ENCODE data around the gene CTSE. TPM values are rescaled to one million over a fixed set of nuclear protein-coding genes. Genes with fewer than 3 reads are reported as not detected.

CTSE gene
- total and polyA plus RNA-seq, 2 of the 4 experiments (the other 2 are of a cell fraction), result not detected

DNA sequence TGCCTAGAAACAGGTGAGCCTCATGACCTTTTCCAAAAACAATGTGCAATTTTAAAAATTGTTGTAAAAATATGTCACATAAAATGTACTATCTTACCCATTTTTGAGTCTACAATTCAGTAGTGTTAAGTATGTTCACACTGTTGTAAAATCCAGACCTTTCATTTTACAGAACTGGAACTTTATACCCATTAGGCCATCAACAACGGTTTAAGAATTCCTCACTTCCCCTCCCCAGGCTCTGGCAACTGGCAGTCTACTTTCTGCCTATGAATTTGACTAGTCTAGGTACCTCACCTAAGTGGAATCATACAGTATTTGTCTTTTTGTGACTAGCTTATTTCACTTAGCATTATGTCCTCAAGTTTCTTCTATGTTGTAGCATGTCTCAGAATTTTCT, 8.6 kb downstream of the CTSE start:
- POLR2A ChIA-PET (ENCODE audit: unreplicated experiment), result no interaction called here

More for the DNA sequence above, 8.6 kb downstream of the CTSE start:
- ATAC-seq (ENCODE audit: low read depth) (no peak), DNase-seq (no peak)
- Histone ChIP-seq H3K14ac (replicated peaks; ENCODE audit: low read depth, low read length) (no peak overlapping the region), H2AK9ac (replicated peaks; ENCODE audit: low read depth, low read length, poor library complexity) (no peak overlapping the region), H2AFZ (replicated peaks; ENCODE audit: low read length, poor library complexity) (no peak overlapping the region), H2BK15ac (ENCODE audit: low read depth, low read length) (no peak overlapping the region), H3K27me3 (ENCODE audit: control insufficient read depth, insufficient read depth, low read length) (peaks cover 43% of the 10 kb centered on the region), H3K4me1 (ENCODE audit: control insufficient read depth, insufficient read depth, low read length) (no peaks in the 10 kb centered on the region), H4K20me1 (ENCODE audit: insufficient read depth, low read length) (no peaks in the 10 kb centered on the region), H3K36me3 (ENCODE audit: control insufficient read depth, insufficient read depth, low read length) (no peaks in the 10 kb centered on the region), H2BK5ac (ENCODE audit: low read depth, low read length, poor library complexity, severe bottlenecking) (no peak overlapping the region), H3K56ac (ENCODE audit: extremely low read depth, insufficient read depth, low read length) (no peak overlapping the region), H3K79me1 (ENCODE audit: low read depth in 1 of 2, low read length in 2 of 2) (no peaks in the 10 kb centered on the region), H3K9me1 (ENCODE audit: insufficient read depth, low read length) (no peaks in the 10 kb centered on the region), H3K27ac (ENCODE audit: insufficient read depth, low read length) (no peak overlapping the region), H3K23ac (ENCODE audit: low read depth, low read length) (no peak overlapping the region), H3K4me2 (ENCODE audit: low read depth, low read length) (no peak overlapping the region), H3K4ac (ENCODE audit: low read depth, low read length) (no peak overlapping the region), H2BK20ac (ENCODE audit: low read depth, low read length) (no peak overlapping the region), H4K8ac (ENCODE audit: low read depth in 2 of 2, low read length in 2 of 2) (no peak overlapping the region), H3K9me3 (ENCODE audit: control insufficient read depth, insufficient read depth, low read length) (no peaks in the 10 kb centered on the region; the same call in 1 of the 2 replicates), H4K91ac (ENCODE audit: insufficient read depth, low read depth, low read length) (no peak overlapping the region), H2BK120ac (ENCODE audit: low read depth, low read length) (no peak overlapping the region), H2AK5ac (ENCODE audit: low read depth, low read length) (no peak overlapping the region), H3K18ac (ENCODE audit: low read depth, low read length) (no peak overlapping the region), H3K4me3 (ENCODE audit: insufficient read depth, low read depth, low read length) (no peak overlapping the region), H3K9ac (ENCODE audit: low read depth, low read length) (no peak overlapping the region), H4K5ac (ENCODE audit: low read depth, low read length) (no peak overlapping the region)
- no TSS peak for BruUV-seq (replicated peaks)
- intact Hi-C loops (cut with micrococcal nuclease), result no loop called here
- in situ Hi-C loops (cut with MboI; ENCODE audit: low sequenced_read_pairs), result no loop called here
- no peak for TF ChIP-seq RFX5 (IDR thresholded peaks at IDR 0.05; ENCODE audit: low read depth, low read length)
- CTCF ChIA-PET, result interaction anchor here (0.8 to 1.0 kb wide), 2 partner anchors 31 to 91 kb away, joined by 3 read pairs; no protein-coding TSS in a partner anchor
- WGBS, 2 experiments (ENCODE audit: extremely low coverage in 2 of 2, insufficient read length in 1 of 2), result no CpG with 5 or more reads among the region's 1 CpG
- dilution Hi-C loops (cut with HindIII; ENCODE audit: low sequenced_read_pairs, unreplicated experiment), result no loop called here
